Activated CD8-positive, alpha-beta T cell treated with anti-CD3 and anti-CD28 coated beads, Interleukin-2, amount 10 ng/mL, durations not matched to agents 7 days and 5 days (primary cell): ENCODE results near the gene FOXL3. TPM values are rescaled to one million over a fixed set of nuclear protein-coding genes. Genes with fewer than 3 reads are reported as not detected.

Experiments
- ATAC-seq: fragments of 150-1000 bp; cut with Tn5 transposase; one replicate; pipeline ENCODE4 v1.10.0; 2021; ENCODE audit warnings: moderate library complexity
- CTCF ChIA-PET: fragments of 350-600 bp; sonication (Branson Sonifier 250); formaldehyde crosslinking; loops from one replicate; lab custom pipeline; 2021; ENCODE audit warnings: antibody characterized with exemption; lab: Charles Lee
- POLR2A ChIA-PET: fragments of 350-600 bp; sonication (Branson Sonifier 250); formaldehyde crosslinking; loops from one replicate; lab custom pipeline; 2021; ENCODE audit warnings: antibody characterized with exemption; lab: Charles Lee
- DNase-seq: peaks from one replicate; pipeline ENCODE4 v3.0.0-alpha.2; 2020
- H3K27ac Mint-ChIP-seq: one replicate; pipeline ENCODE4 v1.8.0; 2021; ENCODE audit warnings: mild to moderate bottlenecking, mixed read lengths
- H3K27me3 Mint-ChIP-seq: one replicate; pipeline ENCODE4 v1.8.0; 2021; ENCODE audit warnings: low read depth, mixed read lengths
- H3K36me3 Mint-ChIP-seq: one replicate; pipeline ENCODE4 v1.8.0; 2021; ENCODE audit warnings: low read depth, mixed read lengths
- H3K4me1 Mint-ChIP-seq: one replicate; pipeline ENCODE4 v1.8.0; 2021; ENCODE audit warnings: low read depth, mixed read lengths
- H3K4me3 Mint-ChIP-seq: one replicate; pipeline ENCODE4 v1.8.0; 2021; ENCODE audit warnings: mild to moderate bottlenecking, mixed read lengths
- H3K9me3 Mint-ChIP-seq: one replicate; pipeline ENCODE4 v1.8.0; 2022; ENCODE audit warnings: mixed read lengths; ENCODE audit not compliant: insufficient read depth
- total RNA-seq, 2 experiments: library from RNA; stranded (reverse); gene quantifications; one replicate each; pipeline ENCODE4 v1.2.3, GENCODE V29; 2021

FOXL3 gene
- total RNA-seq, 2 experiments from 2014 or later: not detected

- DNase-seq (no peak), ATAC-seq (no peak)
- Mint-ChIP-seq H3K4me1 (no peaks in the 10 kb centered on the region), H3K9me3 (no peaks in the 10 kb centered on the region), H3K36me3 (no peaks in the 10 kb centered on the region), H3K27ac (no peak overlapping the region), H3K4me3 (no peak overlapping the region), H3K27me3 (peaks cover 22% of the 10 kb centered on the region)
- ChIA-PET CTCF (no interaction called here), POLR2A (no interaction called here)
Observed at GRCh38 chr7:288671-289101, 1.3 kb upstream of the FOXL3 start.

GRCh38 chr7:289209-289755 is 688 bp upstream of the FOXL3 start:
- H3K9me3 Mint-ChIP-seq: no peaks in the 10 kb centered on the region
- no peak overlapping the region for H3K27ac Mint-ChIP-seq
- no peak overlapping the region for H3K4me3 Mint-ChIP-seq
- H3K36me3 Mint-ChIP-seq: no peaks in the 10 kb centered on the region
- no peaks in the 10 kb centered on the region for H3K4me1 Mint-ChIP-seq
- ATAC-seq: no peak
- ChIA-PET POLR2A (no interaction called here), CTCF (no interaction called here)
- peaks cover 22% of the 10 kb centered on the region for H3K27me3 Mint-ChIP-seq
- DNase-seq: no peak

GRCh38 chr7:290554-291372 is 793 bp downstream of the FOXL3 start:
- no peak overlapping the region for H3K4me3 Mint-ChIP-seq
- no peaks in the 10 kb centered on the region for H3K36me3 Mint-ChIP-seq
- DNase-seq (no peak), ATAC-seq (no peak)
- CTCF ChIA-PET: no interaction called here
- POLR2A ChIA-PET: no interaction called here
- H3K27me3 Mint-ChIP-seq: peaks cover 22% of the 10 kb centered on the region
- H3K4me1 Mint-ChIP-seq: no peaks in the 10 kb centered on the region
- H3K9me3 Mint-ChIP-seq: no peaks in the 10 kb centered on the region
- H3K27ac Mint-ChIP-seq: no peak overlapping the region

GRCh38 chr7:291373-292092 is 1.6 kb downstream of the FOXL3 start:
- ChIA-PET CTCF (no interaction called here), POLR2A (no interaction called here)
- H3K27me3 Mint-ChIP-seq: peaks cover 22% of the 10 kb centered on the region
- H3K4me1 Mint-ChIP-seq: no peaks in the 10 kb centered on the region
- no peaks in the 10 kb centered on the region for H3K36me3 Mint-ChIP-seq
- H3K27ac Mint-ChIP-seq: no peak overlapping the region
- ATAC-seq: no peak
- H3K4me3 Mint-ChIP-seq: no peak overlapping the region
- no peaks in the 10 kb centered on the region for H3K9me3 Mint-ChIP-seq
- no peak for DNase-seq

- Mint-ChIP-seq H3K27ac (no peak overlapping the region), H3K4me1 (no peaks in the 10 kb centered on the region), H3K36me3 (no peaks in the 10 kb centered on the region), H3K4me3 (no peak overlapping the region), H3K27me3 (peaks cover 22% of the 10 kb centered on the region), H3K9me3 (no peaks in the 10 kb centered on the region)
- POLR2A ChIA-PET: no interaction called here
- DNase-seq: no peak
- no peak for ATAC-seq
- CTCF ChIA-PET: no interaction called here
Observed at GRCh38 chr7:292226-292625, 2.3 kb downstream of the FOXL3 start.

- CTCF ChIA-PET: no interaction called here
- no peak overlapping the region for H3K4me3 Mint-ChIP-seq
- no peak for DNase-seq
- POLR2A ChIA-PET: no interaction called here
- H3K27me3 Mint-ChIP-seq: peaks cover 21% of the 10 kb centered on the region
- no peaks in the 10 kb centered on the region for H3K36me3 Mint-ChIP-seq
- no peaks in the 10 kb centered on the region for H3K9me3 Mint-ChIP-seq
- H3K27ac Mint-ChIP-seq: no peak overlapping the region
- no peak for ATAC-seq
- no peaks in the 10 kb centered on the region for H3K4me1 Mint-ChIP-seq
Observed at GRCh38 chr7:292826-293225, 2.9 kb downstream of the FOXL3 start.

GRCh38 chr7:293681-294439 is 3.9 kb downstream of the FOXL3 start:
- H3K27ac Mint-ChIP-seq: no peak overlapping the region
- ATAC-seq: no peak

GRCh38 chr7:294440-295154 is 4.6 kb downstream of the FOXL3 start:
- DNase-seq: no peak
- Mint-ChIP-seq H3K36me3 (no peaks in the 10 kb centered on the region), H3K4me3 (no peak overlapping the region), H3K4me1 (no peaks in the 10 kb centered on the region), H3K27me3 (peaks cover 14% of the 10 kb centered on the region), H3K27ac (no peak overlapping the region), H3K9me3 (no peaks in the 10 kb centered on the region)
- CTCF ChIA-PET: no interaction called here
- no peak for ATAC-seq
- POLR2A ChIA-PET: interaction anchor here (0.6 kb wide), 1 partner anchor 17 kb away, joined by 4 read pairs; no protein-coding TSS in a partner anchor

More at GRCh38 chr7:293681-294439, 3.9 kb downstream of the FOXL3 start:
- no peak for DNase-seq
- ChIA-PET CTCF (no interaction called here), POLR2A (no interaction called here)
- H3K4me3 Mint-ChIP-seq: no peak overlapping the region
- no peaks in the 10 kb centered on the region for H3K9me3 Mint-ChIP-seq
- no peaks in the 10 kb centered on the region for H3K4me1 Mint-ChIP-seq
- no peaks in the 10 kb centered on the region for H3K36me3 Mint-ChIP-seq
- H3K27me3 Mint-ChIP-seq: peaks cover 17% of the 10 kb centered on the region

- ChIA-PET CTCF (no interaction called here), POLR2A (interaction anchor here (0.6 kb wide), 1 partner anchor 18 kb away, joined by 4 read pairs; no protein-coding TSS in a partner anchor)
- no peak overlapping the region for H3K4me3 Mint-ChIP-seq
- no peak for ATAC-seq
- DNase-seq: no peak
- H3K36me3 Mint-ChIP-seq: no peaks in the 10 kb centered on the region
- no peaks in the 10 kb centered on the region for H3K4me1 Mint-ChIP-seq
- H3K9me3 Mint-ChIP-seq: no peaks in the 10 kb centered on the region
- H3K27me3 Mint-ChIP-seq: peaks cover 14% of the 10 kb centered on the region
- no peak overlapping the region for H3K27ac Mint-ChIP-seq
Observed at GRCh38 chr7:295155-296154, 5.5 kb downstream of the FOXL3 start.

GRCh38 chr7:296373-296945 is 6.5 kb downstream of the FOXL3 start:
- CTCF ChIA-PET: no interaction called here
- no peak overlapping the region for H3K27ac Mint-ChIP-seq
- DNase-seq: no peak

More at GRCh38 chr7:296373-296945, 6.5 kb downstream of the FOXL3 start:
- no peaks in the 10 kb centered on the region for H3K36me3 Mint-ChIP-seq
- peaks cover 13% of the 10 kb centered on the region for H3K27me3 Mint-ChIP-seq
- POLR2A ChIA-PET: no interaction called here
- no peak overlapping the region for H3K4me3 Mint-ChIP-seq
- H3K9me3 Mint-ChIP-seq: no peaks in the 10 kb centered on the region
- H3K4me1 Mint-ChIP-seq: no peaks in the 10 kb centered on the region
- no peak for ATAC-seq
